ENCODE data around the gene SUN1.
"Not testable (repeated sequence)": the region's sequence is repeated elsewhere in the genome, so short reads cannot be mapped to it uniquely, and the experiment has no call there.

The SUN1 gene

GRCh38 chr7:923108-924041, 91.1 kb downstream of the SUN1 start:
- no peak for DNase-seq

GRCh38 chr7:924042-924441, 91.8 kb downstream of the SUN1 start:
- not testable (repeated sequence) for DNase-seq

Measured in amniotic stem cell (primary cell).